ENCODE data around the gene RASA3.

DNA sequence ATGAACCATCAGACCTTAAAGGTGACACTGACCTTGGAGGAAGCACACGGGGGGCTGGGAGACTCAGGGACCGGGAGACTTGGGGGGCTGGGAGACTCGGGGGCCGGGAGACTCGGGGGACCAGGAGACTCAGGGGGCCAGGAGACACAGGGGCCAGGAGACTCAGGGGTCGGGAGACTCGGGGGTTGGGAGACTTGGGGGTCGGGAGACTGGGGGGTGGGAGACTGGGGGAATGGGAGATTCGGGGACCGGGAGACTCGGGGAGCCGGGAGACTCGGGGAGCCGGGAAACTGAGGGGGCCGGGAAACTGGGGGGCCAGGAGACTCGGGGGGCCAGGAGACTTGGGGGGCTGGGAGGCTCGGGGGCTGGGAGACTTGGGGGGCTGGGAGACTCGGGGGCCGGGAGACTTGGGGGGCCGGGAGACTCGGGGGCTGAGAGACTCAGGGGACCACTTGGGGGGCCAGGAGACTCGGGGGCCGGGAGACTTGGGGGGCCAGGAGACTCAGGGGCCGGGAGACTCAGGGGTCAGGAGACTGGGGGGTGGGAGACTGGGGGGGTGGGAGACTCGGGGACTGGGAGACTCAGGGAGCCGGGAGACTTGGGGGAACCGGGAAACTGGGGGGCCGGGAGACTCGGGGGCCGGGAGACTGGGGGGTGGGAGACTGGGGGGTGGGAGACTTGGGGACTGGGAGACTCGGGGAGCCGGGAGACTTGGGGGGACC lies 62.9 kb downstream of the RASA3 start:
- no peak for TF ChIP-seq CTCF (conservative IDR thresholded peaks at IDR 0.05 in 1 of 2, IDR thresholded peaks at IDR 0.05 in 1 of 2; ENCODE audit: extremely low read depth in 1 of 2, insufficient read depth in 1 of 2, low read depth in 1 of 2, low read length in 2 of 2)
- no peak for TF ChIP-seq EZH2 (IDR thresholded peaks at IDR 0.05; ENCODE audit: borderline replicate concordance, low read length)
